ENCODE data around the gene NREP. TPM values are rescaled to one million over a fixed set of nuclear protein-coding genes. Genes with fewer than 3 reads are reported as not detected.

The NREP gene
- total RNA-seq, 1 donor from 2014 or later, result 462 TPM

DNA sequence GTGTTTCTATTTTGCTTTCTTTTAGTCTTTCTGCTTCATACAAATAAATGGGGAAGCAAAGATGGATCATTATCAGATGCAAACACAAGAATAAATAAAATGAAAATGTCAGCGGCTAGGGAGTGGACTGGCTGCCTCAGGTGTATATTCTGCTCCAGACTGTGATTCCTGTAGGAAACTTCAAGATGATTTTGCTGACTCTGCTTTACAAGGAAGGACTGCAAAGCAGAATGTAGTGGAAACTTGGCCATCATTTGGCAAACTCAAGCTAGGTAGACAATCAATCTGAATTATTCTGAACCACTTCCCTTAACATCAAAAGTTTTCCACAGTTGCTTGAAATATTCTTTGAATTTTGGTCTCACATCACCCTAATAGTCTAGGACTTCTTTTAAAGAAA lies 38.1 kb upstream of the NREP start:
- no peaks in the 10 kb centered on the region for H3K36me3 Mint-ChIP-seq
- no peaks in the 10 kb centered on the region for H3K9me3 Mint-ChIP-seq
- no peak overlapping the region for H3K27ac Mint-ChIP-seq
- no peaks in the 10 kb centered on the region for H3K4me1 Mint-ChIP-seq (ENCODE audit: unreplicated experiment)
- TF ChIP-seq, protein P1, sequence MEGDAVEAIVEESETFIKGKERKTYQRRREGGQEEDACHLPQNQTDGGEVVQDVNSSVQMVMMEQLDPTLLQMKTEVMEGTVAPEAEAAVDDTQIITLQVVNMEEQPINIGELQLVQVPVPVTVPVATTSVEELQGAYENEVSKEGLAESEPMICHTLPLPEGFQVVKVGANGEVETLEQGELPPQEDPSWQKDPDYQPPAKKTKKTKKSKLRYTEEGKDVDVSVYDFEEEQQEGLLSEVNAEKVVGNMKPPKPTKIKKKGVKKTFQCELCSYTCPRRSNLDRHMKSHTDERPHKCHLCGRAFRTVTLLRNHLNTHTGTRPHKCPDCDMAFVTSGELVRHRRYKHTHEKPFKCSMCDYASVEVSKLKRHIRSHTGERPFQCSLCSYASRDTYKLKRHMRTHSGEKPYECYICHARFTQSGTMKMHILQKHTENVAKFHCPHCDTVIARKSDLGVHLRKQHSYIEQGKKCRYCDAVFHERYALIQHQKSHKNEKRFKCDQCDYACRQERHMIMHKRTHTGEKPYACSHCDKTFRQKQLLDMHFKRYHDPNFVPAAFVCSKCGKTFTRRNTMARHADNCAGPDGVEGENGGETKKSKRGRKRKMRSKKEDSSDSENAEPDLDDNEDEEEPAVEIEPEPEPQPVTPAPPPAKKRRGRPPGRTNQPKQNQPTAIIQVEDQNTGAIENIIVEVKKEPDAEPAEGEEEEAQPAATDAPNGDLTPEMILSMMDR (conservative IDR thresholded peaks at IDR 0.05), result no peak
- no peak overlapping the region for H3K4me3 Mint-ChIP-seq
- DNase-seq (ENCODE audit: extremely low spot score, unreplicated experiment), result no peak
- H3K27me3 Mint-ChIP-seq, result no peaks in the 10 kb centered on the region

DNA sequence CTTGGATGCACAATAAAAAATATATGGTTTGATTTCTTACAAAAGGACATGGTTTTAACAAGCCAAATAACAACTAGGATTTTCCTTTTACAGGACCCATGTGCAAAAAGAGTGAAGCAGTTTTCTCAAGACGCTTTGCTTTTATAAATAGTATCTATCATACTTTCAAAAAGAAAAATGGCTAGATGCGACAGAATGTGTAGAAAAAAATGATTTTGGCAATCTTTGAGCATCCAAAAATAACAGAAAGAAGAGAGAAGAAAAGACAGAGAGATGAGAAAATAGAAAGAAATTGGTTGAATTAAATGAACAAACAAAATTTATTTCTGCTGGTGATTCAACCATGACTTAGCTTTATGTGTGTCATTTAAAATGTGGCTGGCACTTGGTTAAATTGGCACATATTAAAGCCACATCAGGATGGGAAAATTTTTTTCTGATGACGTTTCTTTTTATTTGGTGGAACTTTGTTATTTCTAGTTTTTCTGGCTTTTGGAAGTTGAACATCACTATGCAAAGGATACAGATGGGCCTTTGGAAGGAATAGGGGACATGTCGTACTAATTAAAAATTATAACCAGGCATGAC lies 35.6 kb upstream of the NREP start:
- Mint-ChIP-seq H3K36me3 (no peaks in the 10 kb centered on the region), H3K4me1 (ENCODE audit: unreplicated experiment) (no peaks in the 10 kb centered on the region), H3K9me3 (no peaks in the 10 kb centered on the region), H3K27me3 (no peaks in the 10 kb centered on the region), H3K4me3 (no peak overlapping the region), H3K27ac (no peak overlapping the region)
- TF ChIP-seq, protein P1 (conservative IDR thresholded peaks at IDR 0.05), result no peak
- no peak for DNase-seq (ENCODE audit: extremely low spot score, unreplicated experiment)

DNA sequence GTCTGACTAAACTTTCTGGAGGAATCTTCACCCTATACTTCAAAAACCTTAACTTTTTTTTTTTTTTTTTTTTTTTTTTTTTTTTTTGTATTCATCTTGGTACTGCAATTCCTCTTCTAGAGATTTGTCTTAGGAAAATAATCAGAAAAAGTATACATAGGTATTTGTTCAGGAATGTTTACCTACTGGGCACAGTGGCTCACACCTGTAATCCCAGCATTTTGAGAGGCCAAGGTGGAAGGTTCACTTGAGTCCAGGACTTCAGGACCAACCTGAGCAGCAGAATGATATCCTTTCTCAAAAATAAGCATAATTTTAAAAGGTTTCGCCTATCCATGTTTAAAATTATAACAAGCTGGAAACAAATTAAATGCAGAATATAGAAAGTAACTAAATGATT lies 33.3 kb upstream of the NREP start:
- Mint-ChIP-seq H3K9me3 (no peaks in the 10 kb centered on the region), H3K36me3 (no peaks in the 10 kb centered on the region), H3K4me3 (no peak overlapping the region), H3K27ac (no peak overlapping the region), H3K27me3 (no peaks in the 10 kb centered on the region), H3K4me1 (ENCODE audit: unreplicated experiment) (no peaks in the 10 kb centered on the region)
- DNase-seq (ENCODE audit: extremely low spot score, unreplicated experiment), result no peak
- TF ChIP-seq, protein P1 (conservative IDR thresholded peaks at IDR 0.05), result no peak

DNA sequence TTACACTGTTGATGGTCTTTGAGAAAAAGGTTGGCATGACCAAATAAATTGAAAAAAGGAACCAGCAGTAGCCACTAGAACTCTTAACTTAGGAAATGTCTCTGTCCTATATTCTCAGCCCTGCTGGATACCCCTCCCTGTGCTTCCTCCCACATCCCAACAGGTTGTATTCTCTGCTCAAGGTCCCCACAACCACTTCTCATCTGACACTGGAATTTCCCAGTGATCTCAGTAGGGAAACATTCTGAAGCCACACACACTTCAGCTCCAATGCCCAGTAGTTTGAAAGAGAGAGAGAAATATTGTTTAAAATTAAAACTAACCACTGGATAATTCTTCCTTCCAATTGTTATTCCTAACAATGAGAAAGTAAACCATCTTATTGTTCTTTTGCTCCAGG lies 30.0 kb upstream of the NREP start:
- Mint-ChIP-seq H3K27ac (no peak overlapping the region), H3K4me1 (ENCODE audit: unreplicated experiment) (no peaks in the 10 kb centered on the region), H3K36me3 (no peaks in the 10 kb centered on the region), H3K9me3 (no peaks in the 10 kb centered on the region), H3K27me3 (no peaks in the 10 kb centered on the region), H3K4me3 (no peak overlapping the region)
- no peak for DNase-seq (ENCODE audit: extremely low spot score, unreplicated experiment)
- TF ChIP-seq, protein P1 (conservative IDR thresholded peaks at IDR 0.05), result no peak

DNA sequence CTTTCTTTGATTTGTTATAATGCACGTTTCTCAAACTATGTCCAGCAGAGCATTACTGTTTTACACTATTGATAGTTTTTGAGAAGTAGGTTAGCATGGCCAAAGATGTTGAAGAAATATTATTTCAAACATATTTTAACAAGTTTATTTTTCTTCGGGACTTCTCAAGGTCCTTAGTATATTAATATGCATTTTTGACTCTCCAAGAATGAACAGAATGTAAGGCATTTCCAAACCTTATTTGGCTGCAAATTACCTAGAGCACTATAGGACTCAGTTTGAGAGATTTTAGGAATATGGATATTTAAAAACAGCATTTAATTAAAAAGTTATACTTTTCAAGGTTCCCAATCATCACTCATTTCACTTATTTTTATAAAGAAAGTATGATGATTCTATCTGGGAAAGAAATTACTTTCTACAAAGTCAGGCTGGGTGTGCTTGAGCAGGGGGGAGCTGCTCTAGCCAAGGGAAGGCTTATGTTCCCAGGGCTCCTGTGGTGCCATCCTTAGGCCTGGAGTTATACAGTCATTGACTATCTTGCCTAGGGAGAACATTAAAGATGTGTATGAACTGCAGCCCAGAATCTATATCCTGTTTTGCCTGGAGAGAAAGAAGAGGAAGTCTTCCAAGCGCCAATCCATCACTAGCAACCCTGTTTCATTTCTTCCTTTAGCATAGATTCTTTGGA lies 27.6 kb upstream of the NREP start:
- H3K36me3 Mint-ChIP-seq, result no peaks in the 10 kb centered on the region
- no peak overlapping the region for H3K4me3 Mint-ChIP-seq
- no peaks in the 10 kb centered on the region for H3K9me3 Mint-ChIP-seq
- TF ChIP-seq, protein P1 (conservative IDR thresholded peaks at IDR 0.05), result no peak
- peaks cover 6% of the 10 kb centered on the region for H3K4me1 Mint-ChIP-seq (ENCODE audit: unreplicated experiment)
- H3K27ac Mint-ChIP-seq, result no peak overlapping the region
- no peak for DNase-seq (ENCODE audit: extremely low spot score, unreplicated experiment)
- H3K27me3 Mint-ChIP-seq, result no peaks in the 10 kb centered on the region

Data from type B pancreatic cell (in vitro differentiated cells).